ENCODE results near the gene GRIK1.

GRCh38 chr21:29726044-29726443 is 213.8 kb downstream of the GRIK1 start:
- TF ChIP-seq, protein P1, sequence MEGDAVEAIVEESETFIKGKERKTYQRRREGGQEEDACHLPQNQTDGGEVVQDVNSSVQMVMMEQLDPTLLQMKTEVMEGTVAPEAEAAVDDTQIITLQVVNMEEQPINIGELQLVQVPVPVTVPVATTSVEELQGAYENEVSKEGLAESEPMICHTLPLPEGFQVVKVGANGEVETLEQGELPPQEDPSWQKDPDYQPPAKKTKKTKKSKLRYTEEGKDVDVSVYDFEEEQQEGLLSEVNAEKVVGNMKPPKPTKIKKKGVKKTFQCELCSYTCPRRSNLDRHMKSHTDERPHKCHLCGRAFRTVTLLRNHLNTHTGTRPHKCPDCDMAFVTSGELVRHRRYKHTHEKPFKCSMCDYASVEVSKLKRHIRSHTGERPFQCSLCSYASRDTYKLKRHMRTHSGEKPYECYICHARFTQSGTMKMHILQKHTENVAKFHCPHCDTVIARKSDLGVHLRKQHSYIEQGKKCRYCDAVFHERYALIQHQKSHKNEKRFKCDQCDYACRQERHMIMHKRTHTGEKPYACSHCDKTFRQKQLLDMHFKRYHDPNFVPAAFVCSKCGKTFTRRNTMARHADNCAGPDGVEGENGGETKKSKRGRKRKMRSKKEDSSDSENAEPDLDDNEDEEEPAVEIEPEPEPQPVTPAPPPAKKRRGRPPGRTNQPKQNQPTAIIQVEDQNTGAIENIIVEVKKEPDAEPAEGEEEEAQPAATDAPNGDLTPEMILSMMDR (IDR thresholded peaks at IDR 0.05; ENCODE audit: low read depth, low read length, poor library complexity, severe bottlenecking) = no peak
- TF ChIP-seq EZH2phosphoT487 (IDR thresholded peaks at IDR 0.05; ENCODE audit: borderline replicate concordance, low read length) = no peak

All from DOHH2 (cell line).